Measurements from ENCODE around the gene PLEKHF1. TPM values are rescaled to one million over a fixed set of nuclear protein-coding genes. Genes with fewer than 3 reads are reported as not detected.

Gene PLEKHF1
- total and polyA plus RNA-seq, 2 of the 8 experiments (the other 6 are each of a cell fraction or from before 2014, with no cell fraction given): 11.1 to 18.4 TPM

- Histone ChIP-seq H3K4me2 (ENCODE audit: insufficient read depth in 1 of 2, low read depth in 2 of 2, low read length in 2 of 2) (no peak overlapping the region), H3K23ac (ENCODE audit: insufficient read length) (no peak overlapping the region), H3K36me3 (ENCODE audit: control insufficient read depth in 2 of 4, insufficient read depth in 4 of 4, low read length in 3 of 4) (no peaks in the 10 kb centered on the region), H4K91ac (replicated peaks; ENCODE audit: insufficient read length, low read length) (no peak overlapping the region), H4K5ac (ENCODE audit: insufficient read length, low read depth, low read length) (peak overlapping the region; percentile 65), H3K4me3 (ENCODE audit: extremely low read depth in 1 of 4, insufficient read depth in 2 of 4, low read depth in 3 of 4, low read length in 4 of 4) (no peak overlapping the region), H3K9me3 (ENCODE audit: insufficient read depth in 2 of 2, low read depth in 1 of 2, low read length in 1 of 2) (no peaks in the 10 kb centered on the region), H2BK120ac (replicated peaks; ENCODE audit: low read depth, low read length) (no peak overlapping the region), H3K14ac (ENCODE audit: insufficient read length) (no peak overlapping the region), H4K20me1 (replicated peaks in 1 of 2; ENCODE audit: control insufficient read depth in 1 of 2, insufficient read depth in 2 of 2, low read length in 2 of 2) (no peaks in the 10 kb centered on the region), H2BK5ac (ENCODE audit: low read depth, low read length) (no peak overlapping the region), H2AFZ (ENCODE audit: low read length) (no peak overlapping the region), H2BK12ac (ENCODE audit: low read depth, low read length) (no peak overlapping the region), H2AK5ac (ENCODE audit: low read depth, low read length) (no peak overlapping the region), H3K9ac (replicated peaks in 1 of 4; ENCODE audit: extremely low read depth in 1 of 4, low read depth in 3 of 4, low read length in 3 of 4) (no peak overlapping the region), H3K4ac (replicated peaks; ENCODE audit: insufficient read length, low read depth, low read length) (no peak overlapping the region), H3K79me2 (ENCODE audit: control insufficient read depth in 1 of 2, insufficient read depth in 2 of 2, low read length in 2 of 2) (no peaks in the 10 kb centered on the region), H3K79me1 (ENCODE audit: low read depth, low read length) (no peaks in the 10 kb centered on the region), H2BK15ac (ENCODE audit: low read length) (peak overlapping the region; percentile 61; the same call in 1 of the 2 replicates), H3K27ac (ENCODE audit: low read depth, low read length) (no peak overlapping the region), H3K27me3 (replicated peaks in 1 of 4; ENCODE audit: control insufficient read depth in 3 of 4, extremely low read depth in 1 of 4, insufficient read depth in 3 of 4, low read length in 3 of 4) (no peaks in the 10 kb centered on the region; a peak in 1 of 7 replicates), H3K18ac (ENCODE audit: extremely low read depth, low read length) (no peak overlapping the region), H2BK20ac (ENCODE audit: low read length) (no peak overlapping the region), H3K4me1 (replicated peaks in 1 of 4; ENCODE audit: control insufficient read depth in 3 of 4, insufficient read depth in 4 of 4, low read length in 3 of 4) (peaks cover 0 to 4% (median 0%) of the 10 kb centered on the region in 4 experiments; a peak in 2 of 7 replicates), H4K8ac (ENCODE audit: extremely low read depth, insufficient read depth, low read length) (peak overlapping the region; percentile 25; the same call in 1 of the 2 replicates), H3K23me2 (ENCODE audit: low read depth, low read length) (no peaks in the 10 kb centered on the region), H3K56ac (replicated peaks; ENCODE audit: insufficient read length, low read depth, low read length) (no peak overlapping the region)
- FAIRE-seq (no peak), DNase-seq (ENCODE audit: low read depth in 1 of 2, low spot score in 2 of 2) (no peak)
- WGBS, 2 experiments (ENCODE audit: extremely low coverage in 1 of 2, insufficient coverage in 1 of 2, insufficient read length in 1 of 2, insufficient replicate concordance in 2 of 2, low coverage in 1 of 2, low lambda C conversion rate in 2 of 2, missing lambda C conversion rate in 1 of 2): 91% methylated on average over 15 of the region's 16 CpGs; no CpG with 5 or more reads in 1 of the 2 experiments
- POLR2A ChIA-PET (ENCODE audit: partially characterized antibody): interaction anchor here (0.6 kb wide), 1 partner anchor 1267 kb away, joined by 3 read pairs; no protein-coding TSS in a partner anchor
- CTCF ChIA-PET (ENCODE audit: partially characterized antibody): interaction anchor here (0.9 to 2.0 kb wide), 4 partner anchors 11 to 72 kb away, joined by 4 to 7 read pairs (median 6); no protein-coding TSS in a partner anchor
- no peak for TF ChIP-seq CEBPB (IDR thresholded peaks at IDR 0.05; ENCODE audit: low read depth, low read length)
- no peak for TF ChIP-seq KDM5A (IDR thresholded peaks at IDR 0.05; ENCODE audit: low read length)
- TF ChIP-seq CBX5 (IDR thresholded peaks at IDR 0.05; ENCODE audit: low read depth, low read length): no peak
- no peak for TF ChIP-seq TAF1 (IDR thresholded peaks at IDR 0.05; ENCODE audit: low read depth, low read length)
- no peak for TF ChIP-seq RNF2 (IDR thresholded peaks at IDR 0.05; ENCODE audit: borderline replicate concordance, low read depth, low read length, missing control alignments, poor library complexity, severe bottlenecking)
- no peak for TF ChIP-seq POLR2A (IDR thresholded peaks at IDR 0.05; ENCODE audit: control extremely low read depth in 1 of 2, low read depth in 2 of 2, low read length in 2 of 2)
- TF ChIP-seq RFX5 (IDR thresholded peaks at IDR 0.05; ENCODE audit: borderline replicate concordance, low read depth, low read length): no peak
- no peak for TF ChIP-seq TBP (IDR thresholded peaks at IDR 0.05; ENCODE audit: low read depth, low read length)
- TF ChIP-seq EP300 (IDR thresholded peaks at IDR 0.05; ENCODE audit: borderline replicate concordance in 1 of 2, low read depth in 2 of 2, low read length in 2 of 2): no peak
- no peak for TF ChIP-seq SP2 (IDR thresholded peaks at IDR 0.05; ENCODE audit: low read length)
- TF ChIP-seq SIX5 (IDR thresholded peaks at IDR 0.05; ENCODE audit: low read depth, low read length): no peak
- TF ChIP-seq BRCA1 (IDR thresholded peaks at IDR 0.05; ENCODE audit: low read depth, low read length): no peak
Observed at GRCh38 chr19:29682236-29682895, 17.1 kb downstream of the PLEKHF1 start.

All from H1 (cell line).